ENCODE data around the gene ZNF10.

The ZNF10 gene

GRCh38 chr12:133192847-133193246, 62.4 kb downstream of the ZNF10 start:
- no peak for DNase-seq (ENCODE audit: extremely low read depth in 1 of 2, low read depth in 1 of 2)

- DNase-seq (ENCODE audit: extremely low read depth in 1 of 2, low read depth in 1 of 2) = no peak
Measured at GRCh38 chr12:133201888-133202287, 71.5 kb downstream of the ZNF10 start.

GRCh38 chr12:133202493-133203343, 72.3 kb downstream of the ZNF10 start:
- no peak for DNase-seq (ENCODE audit: extremely low read depth in 1 of 2, low read depth in 1 of 2)

- no peak for DNase-seq (ENCODE audit: extremely low read depth in 1 of 2, low read depth in 1 of 2)
Measured at GRCh38 chr12:133203344-133204263, 73.2 kb downstream of the ZNF10 start.

DNA sequence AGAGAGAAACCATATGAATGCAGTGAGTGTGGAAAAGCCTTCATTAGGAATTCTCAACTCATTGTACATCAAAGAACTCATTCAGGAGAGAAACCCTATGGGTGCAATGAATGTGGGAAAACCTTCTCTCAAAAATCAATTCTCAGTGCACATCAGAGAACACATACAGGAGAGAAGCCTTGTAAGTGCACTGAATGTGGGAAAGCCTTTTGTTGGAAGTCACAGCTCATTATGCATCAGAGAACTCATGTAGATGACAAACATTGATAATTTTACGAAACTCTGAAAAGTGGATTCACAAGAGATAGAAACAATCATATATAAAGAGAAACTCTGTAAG, 73.8 kb downstream of the ZNF10 start:
- DNase-seq (ENCODE audit: extremely low read depth in 1 of 2, low read depth in 1 of 2) = no peak

- no peak for DNase-seq (ENCODE audit: extremely low read depth in 1 of 2, low read depth in 1 of 2)
Measured at GRCh38 chr12:133206390-133206789, 76.0 kb downstream of the ZNF10 start.
